ENCODE results near the gene STOM.

STOM gene

GRCh38 chr9:121364077-121364476 is 6.0 kb downstream of the STOM start:
- DNase-seq (ENCODE audit: low spot score in 2 of 2), result no peak

GRCh38 chr9:121363622-121363961 is 6.5 kb downstream of the STOM start:
- ATAC-seq (ENCODE audit: low read depth) (no peak), DNase-seq (ENCODE audit: low spot score in 2 of 2) (no peak)
- Mint-ChIP-seq H3K9me3 (no peaks in the 10 kb centered on the region), H3K27me3 (no peaks in the 10 kb centered on the region), H3K36me3 (no peaks in the 10 kb centered on the region), H3K4me1 (peaks cover 5% of the 10 kb centered on the region), H3K4me3 (no peak overlapping the region), H3K27ac (no peak overlapping the region)

More at GRCh38 chr9:121364077-121364476, 6.0 kb downstream of the STOM start:
- no peak for ATAC-seq (ENCODE audit: low read depth)
- Mint-ChIP-seq H3K27ac (no peak overlapping the region), H3K27me3 (no peaks in the 10 kb centered on the region), H3K4me1 (peaks cover under 1% of the 10 kb centered on the region), H3K4me3 (no peak overlapping the region), H3K36me3 (no peaks in the 10 kb centered on the region), H3K9me3 (no peaks in the 10 kb centered on the region)

- DNase-seq (ENCODE audit: low spot score in 2 of 2) (no peak), ATAC-seq (ENCODE audit: low read depth) (no peak)
- Mint-ChIP-seq H3K9me3 (no peaks in the 10 kb centered on the region), H3K4me3 (no peak overlapping the region), H3K27ac (no peak overlapping the region), H3K36me3 (no peaks in the 10 kb centered on the region), H3K27me3 (no peaks in the 10 kb centered on the region), H3K4me1 (peaks cover 8% of the 10 kb centered on the region)
Measured at GRCh38 chr9:121362813-121363621, 7.0 kb downstream of the STOM start.

GRCh38 chr9:121360601-121361374 is 9.3 kb downstream of the STOM start:
- Mint-ChIP-seq H3K4me3 (no peak overlapping the region), H3K36me3 (no peaks in the 10 kb centered on the region)

GRCh38 chr9:121359351-121360294 is 10.4 kb downstream of the STOM start:
- H3K27me3 Mint-ChIP-seq, result no peaks in the 10 kb centered on the region
- H3K27ac Mint-ChIP-seq, result no peak overlapping the region
- H3K9me3 Mint-ChIP-seq, result no peaks in the 10 kb centered on the region
- no peak overlapping the region for H3K4me3 Mint-ChIP-seq
- DNase-seq (ENCODE audit: low spot score in 2 of 2), result no peak
- no peaks in the 10 kb centered on the region for H3K36me3 Mint-ChIP-seq
- H3K4me1 Mint-ChIP-seq, result peaks cover 8% of the 10 kb centered on the region
- no peak for ATAC-seq (ENCODE audit: low read depth)

More at GRCh38 chr9:121360601-121361374, 9.3 kb downstream of the STOM start:
- DNase-seq (ENCODE audit: low spot score in 2 of 2) (no peak), ATAC-seq (ENCODE audit: low read depth) (no peak)
- Mint-ChIP-seq H3K27me3 (no peaks in the 10 kb centered on the region), H3K9me3 (no peaks in the 10 kb centered on the region), H3K27ac (no peak overlapping the region), H3K4me1 (peaks cover 8% of the 10 kb centered on the region)

- no peak overlapping the region for H3K4me3 Mint-ChIP-seq
- DNase-seq (ENCODE audit: low spot score in 2 of 2) (no peak), ATAC-seq (ENCODE audit: low read depth) (peak; percentile 41)
- H3K4me1 Mint-ChIP-seq, result peaks cover 8% of the 10 kb centered on the region
- H3K36me3 Mint-ChIP-seq, result no peaks in the 10 kb centered on the region
- no peaks in the 10 kb centered on the region for H3K27me3 Mint-ChIP-seq
- peak overlapping the region; percentile 2 for H3K27ac Mint-ChIP-seq
- H3K9me3 Mint-ChIP-seq, result no peaks in the 10 kb centered on the region
Measured at GRCh38 chr9:121358751-121359150, 11.3 kb downstream of the STOM start.

GRCh38 chr9:121357011-121357410 is 13.0 kb downstream of the STOM start:
- ATAC-seq (ENCODE audit: low read depth) (no peak), DNase-seq (ENCODE audit: low spot score in 2 of 2) (no peak)
- Mint-ChIP-seq H3K9me3 (no peaks in the 10 kb centered on the region), H3K27ac (no peak overlapping the region), H3K36me3 (peaks cover 3% of the 10 kb centered on the region), H3K27me3 (no peaks in the 10 kb centered on the region), H3K4me1 (peaks cover 13% of the 10 kb centered on the region), H3K4me3 (no peak overlapping the region)

GRCh38 chr9:121354762-121355161 is 15.3 kb downstream of the STOM start:
- peaks cover 13% of the 10 kb centered on the region for H3K4me1 Mint-ChIP-seq
- H3K36me3 Mint-ChIP-seq, result peaks cover 3% of the 10 kb centered on the region
- no peak overlapping the region for H3K27ac Mint-ChIP-seq
- DNase-seq (ENCODE audit: low spot score in 2 of 2) (no peak), ATAC-seq (ENCODE audit: low read depth) (no peak)
- H3K9me3 Mint-ChIP-seq, result no peaks in the 10 kb centered on the region
- no peaks in the 10 kb centered on the region for H3K27me3 Mint-ChIP-seq
- no peak overlapping the region for H3K4me3 Mint-ChIP-seq

- Mint-ChIP-seq H3K27ac (no peak overlapping the region), H3K9me3 (no peaks in the 10 kb centered on the region), H3K4me1 (peaks cover 13% of the 10 kb centered on the region), H3K4me3 (no peak overlapping the region), H3K36me3 (peaks cover 3% of the 10 kb centered on the region), H3K27me3 (no peaks in the 10 kb centered on the region)
- DNase-seq (ENCODE audit: low spot score in 2 of 2), result no peak
- ATAC-seq (ENCODE audit: low read depth), result no peak
Measured at GRCh38 chr9:121354141-121354540, 15.9 kb downstream of the STOM start.

- H3K4me3 Mint-ChIP-seq, result peak overlapping the region; percentile 61
- H3K27me3 Mint-ChIP-seq, result no peaks in the 10 kb centered on the region
- H3K36me3 Mint-ChIP-seq, result peaks cover 3% of the 10 kb centered on the region
- peaks cover 7% of the 10 kb centered on the region for H3K4me1 Mint-ChIP-seq
- no peaks in the 10 kb centered on the region for H3K9me3 Mint-ChIP-seq
- ATAC-seq (ENCODE audit: low read depth) (peak; percentile 82), DNase-seq (ENCODE audit: low spot score in 2 of 2) (no peak)
- no peak overlapping the region for H3K27ac Mint-ChIP-seq
Measured at GRCh38 chr9:121353241-121354061, 16.6 kb downstream of the STOM start.

- H3K9me3 Mint-ChIP-seq, result no peaks in the 10 kb centered on the region
- no peak overlapping the region for H3K27ac Mint-ChIP-seq
- H3K4me3 Mint-ChIP-seq, result no peak overlapping the region
- peaks cover 7% of the 10 kb centered on the region for H3K36me3 Mint-ChIP-seq
- H3K27me3 Mint-ChIP-seq, result no peaks in the 10 kb centered on the region
- DNase-seq (ENCODE audit: low spot score in 2 of 2), result no peak
- H3K4me1 Mint-ChIP-seq, result peaks cover 6% of the 10 kb centered on the region
- no peak for ATAC-seq (ENCODE audit: low read depth)
Measured at GRCh38 chr9:121350993-121351561, 19.0 kb downstream of the STOM start.

GRCh38 chr9:121350036-121350435 is 20.0 kb downstream of the STOM start:
- ATAC-seq (ENCODE audit: low read depth), result no peak
- DNase-seq (ENCODE audit: low spot score in 2 of 2), result no peak
- Mint-ChIP-seq H3K27ac (no peak overlapping the region), H3K27me3 (no peaks in the 10 kb centered on the region), H3K4me3 (no peak overlapping the region), H3K4me1 (peaks cover 6% of the 10 kb centered on the region), H3K9me3 (no peaks in the 10 kb centered on the region), H3K36me3 (peaks cover 7% of the 10 kb centered on the region)

GRCh38 chr9:121349009-121349408 is 21.0 kb downstream of the STOM start:
- no peaks in the 10 kb centered on the region for H3K27me3 Mint-ChIP-seq
- no peak overlapping the region for H3K27ac Mint-ChIP-seq
- H3K36me3 Mint-ChIP-seq, result peaks cover 7% of the 10 kb centered on the region
- peaks cover 6% of the 10 kb centered on the region for H3K4me1 Mint-ChIP-seq
- no peaks in the 10 kb centered on the region for H3K9me3 Mint-ChIP-seq
- no peak for DNase-seq (ENCODE audit: low spot score in 2 of 2)
- ATAC-seq (ENCODE audit: low read depth), result no peak
- H3K4me3 Mint-ChIP-seq, result no peak overlapping the region

Data from memory B cell (primary cell).